HL-60 (cell line): ENCODE results near the gene ANGPTL2.

Source experiments
- DNase-seq, 2 experiments: peaks; one replicate each; pipeline ENCODE4 v3.0.0-alpha.2; 2010 to 2020; ENCODE audit warnings: low read depth in 1 of 2, low spot score in 1 of 2
- H3K27ac ChIP-seq: fragments of 250-450 bp; sonication (Bioruptor Pico); replicated peaks from 2 replicates; pipeline ENCODE4 v1.5.1; 2020; ENCODE audit warnings: mild to moderate bottlenecking, moderate library complexity
- H3K27me3 ChIP-seq: fragments of 250-450 bp; sonication (Bioruptor Pico); 2 replicates; pipeline ENCODE4 v1.5.1; 2021; ENCODE audit warnings: mild to moderate bottlenecking, moderate library complexity; ENCODE audit not compliant: insufficient read depth, poor library complexity, severe bottlenecking
- H3K4me3 ChIP-seq: replicated peaks from 2 replicates; pipeline ENCODE4 v1.5.1; 2011; ENCODE audit warnings: mild to moderate bottlenecking, control low read depth, low read length; ENCODE audit not compliant: insufficient read depth
- CTCF ChIP-seq: IDR thresholded peaks from one replicate; pipeline ENCODE4 v1.5.1; 2011; ENCODE audit warnings: low read length, control low read depth, inconsistent platforms; ENCODE audit not compliant: insufficient read depth
- GABPA ChIP-seq: IDR thresholded peaks from 2 replicates; pipeline ENCODE4 v1.6.1; 2012; ENCODE audit warnings: low read depth
- POLR2AphosphoS5 ChIP-seq: IDR thresholded peaks from 2 replicates; pipeline ENCODE4 v1.6.1; 2012; ENCODE audit warnings: low read depth
- REST ChIP-seq: IDR thresholded peaks from 2 replicates; pipeline ENCODE4 v1.6.1; 2012; ENCODE audit warnings: low read depth; ENCODE audit not compliant: insufficient replicate concordance
- SPI1 ChIP-seq: IDR thresholded peaks from 2 replicates; pipeline ENCODE4 v1.6.1; 2012; ENCODE audit warnings: low read depth, mild to moderate bottlenecking, borderline replicate concordance

The ANGPTL2 gene

DNA sequence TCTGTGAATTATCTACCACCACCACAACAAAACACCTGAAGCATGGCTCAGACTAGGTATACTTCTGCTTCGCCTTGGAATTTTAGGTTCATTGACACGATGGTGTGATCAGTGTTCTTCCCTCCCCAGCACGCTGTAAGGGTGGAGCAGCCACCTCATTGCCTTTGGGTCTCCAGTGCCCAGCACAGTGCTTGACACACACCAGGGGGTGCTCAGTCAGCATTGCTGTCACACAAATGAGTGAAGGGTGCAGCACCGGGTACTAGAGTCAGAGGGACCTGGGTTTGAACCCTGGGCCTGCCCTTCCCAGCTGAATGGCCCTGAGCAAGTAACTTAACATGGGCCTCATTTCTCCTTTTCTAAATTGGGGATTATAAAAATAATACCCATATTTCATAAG lies 9.9 kb upstream of the ANGPTL2 start:
- H3K4me3 ChIP-seq: no peak overlapping the region
- no peaks in the 10 kb centered on the region for H3K27me3 ChIP-seq
- no peak overlapping the region for H3K27ac ChIP-seq
- TF ChIP-seq POLR2AphosphoS5 (no peak), GABPA (no peak)
- DNase-seq: no peak

- H3K4me3 ChIP-seq: no peak overlapping the region
- H3K27me3 ChIP-seq: no peaks in the 10 kb centered on the region
- DNase-seq: no peak
- TF ChIP-seq GABPA (no peak), REST (no peak), POLR2AphosphoS5 (no peak), SPI1 (no peak), CTCF (no peak)
- no peak overlapping the region for H3K27ac ChIP-seq
Measured at GRCh38 chr9:127131871-127132270, 9.4 kb upstream of the ANGPTL2 start.

DNA sequence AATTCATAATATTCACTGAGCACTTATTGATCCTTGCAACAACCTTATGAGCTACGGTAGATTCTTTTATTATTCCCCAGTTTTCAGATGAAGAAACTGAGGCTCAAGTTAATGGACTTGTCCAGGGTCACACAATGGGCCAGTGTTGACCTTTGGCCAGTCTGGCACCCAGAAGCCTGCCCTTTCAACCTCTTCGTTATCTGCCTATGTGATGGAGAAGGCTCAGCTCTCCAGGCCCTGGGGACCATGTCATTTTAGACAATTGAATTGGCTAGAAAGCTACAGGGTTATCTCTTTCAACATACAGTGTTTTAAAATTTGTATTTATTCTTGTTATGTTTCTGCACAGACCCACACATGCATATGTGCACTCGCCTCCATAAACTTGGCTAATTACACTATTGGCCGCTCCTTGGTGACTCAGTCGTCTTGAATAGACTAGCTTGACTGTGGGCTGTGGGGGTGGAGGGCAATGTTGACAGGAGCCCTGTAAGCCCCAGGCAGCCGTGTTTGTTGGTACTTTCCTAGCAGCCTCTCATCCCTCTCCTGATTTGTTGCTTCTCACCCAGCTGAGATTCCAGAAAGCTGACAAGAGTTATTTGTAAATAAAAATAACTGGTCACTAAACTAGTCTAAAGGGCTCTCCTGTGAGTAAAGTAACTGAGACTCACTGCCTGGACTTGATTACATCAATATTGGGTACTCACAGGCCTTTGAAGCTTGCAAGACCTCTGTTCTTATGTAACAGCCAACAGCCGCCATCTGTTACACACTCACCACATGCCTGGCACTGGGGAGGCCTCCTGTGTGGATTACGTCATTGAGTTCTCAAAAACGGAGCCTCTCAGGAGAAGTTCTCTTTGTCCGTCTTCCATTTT lies 8.5 kb upstream of the ANGPTL2 start:
- no peak overlapping the region for H3K27ac ChIP-seq
- TF ChIP-seq REST: peak; percentile 17
- peak; percentile 72; the same call in 1 of the 2 replicates for TF ChIP-seq POLR2AphosphoS5
- no peak for TF ChIP-seq SPI1
- TF ChIP-seq GABPA: no peak
- peak; percentile 92 to 96 for DNase-seq

GRCh38 chr9:127130235-127130634 lies 7.8 kb upstream of the ANGPTL2 start:
- no peak overlapping the region for H3K27ac ChIP-seq
- no peak for TF ChIP-seq REST
- TF ChIP-seq CTCF: no peak
- TF ChIP-seq POLR2AphosphoS5: no peak
- TF ChIP-seq SPI1: no peak
- no peak for TF ChIP-seq GABPA
- no peaks in the 10 kb centered on the region for H3K27me3 ChIP-seq
- DNase-seq: no peak
- no peak overlapping the region for H3K4me3 ChIP-seq

More for the DNA sequence above, 8.5 kb upstream of the ANGPTL2 start:
- Histone ChIP-seq H3K4me3 (no peak overlapping the region), H3K27me3 (no peaks in the 10 kb centered on the region)
